Neuron (in vitro differentiated cells): ENCODE measurements around the gene CDKN2B.

ENCODE experiments used
- H2AFZ ChIP-seq: one replicate; pipeline ENCODE4 v1.6.1; 2013; ENCODE audit warnings: low read depth, mild to moderate bottlenecking, inconsistent platforms, low read length, moderate library complexity
- H3K27me3 ChIP-seq: one replicate; pipeline ENCODE4 v1.6.1; 2013; ENCODE audit warnings: low read length; ENCODE audit not compliant: insufficient read depth
- H3K36me3 ChIP-seq: one replicate; pipeline ENCODE4 v1.6.1; 2013; ENCODE audit warnings: low read length; ENCODE audit not compliant: insufficient read depth
- H3K4me1 ChIP-seq: one replicate; pipeline ENCODE4 v1.6.1; 2013; ENCODE audit warnings: low read length; ENCODE audit not compliant: insufficient read depth
- H3K4me3 ChIP-seq: 2 replicates; pipeline ENCODE4 v1.5.1; 2013; ENCODE audit warnings: mild to moderate bottlenecking, low read length, moderate library complexity
- H3K9me3 ChIP-seq: one replicate; pipeline ENCODE4 v1.6.1; 2013; ENCODE audit warnings: low read length

CDKN2B gene

GRCh38 chr9:22029231-22029630 is 20.1 kb upstream of the CDKN2B start:
- H3K36me3 ChIP-seq = no peaks in the 10 kb centered on the region
- H3K4me3 ChIP-seq = no peak overlapping the region
- H3K27me3 ChIP-seq = no peaks in the 10 kb centered on the region
- no peak overlapping the region for H2AFZ ChIP-seq
- peaks cover 5% of the 10 kb centered on the region for H3K4me1 ChIP-seq
- H3K9me3 ChIP-seq = no peaks in the 10 kb centered on the region

- H3K4me1 ChIP-seq = peaks cover 5% of the 10 kb centered on the region
- no peak overlapping the region for H2AFZ ChIP-seq
- H3K4me3 ChIP-seq = no peak overlapping the region
- no peaks in the 10 kb centered on the region for H3K9me3 ChIP-seq
- H3K27me3 ChIP-seq = no peaks in the 10 kb centered on the region
- no peaks in the 10 kb centered on the region for H3K36me3 ChIP-seq
Observed at GRCh38 chr9:22028394-22028793, 19.3 kb upstream of the CDKN2B start.

- no peaks in the 10 kb centered on the region for H3K36me3 ChIP-seq
- no peak overlapping the region for H2AFZ ChIP-seq
- no peaks in the 10 kb centered on the region for H3K9me3 ChIP-seq
- H3K4me1 ChIP-seq = peaks cover 5% of the 10 kb centered on the region
- no peaks in the 10 kb centered on the region for H3K27me3 ChIP-seq
- no peak overlapping the region for H3K4me3 ChIP-seq
Observed at GRCh38 chr9:22026696-22027095, 17.6 kb upstream of the CDKN2B start.

DNA sequence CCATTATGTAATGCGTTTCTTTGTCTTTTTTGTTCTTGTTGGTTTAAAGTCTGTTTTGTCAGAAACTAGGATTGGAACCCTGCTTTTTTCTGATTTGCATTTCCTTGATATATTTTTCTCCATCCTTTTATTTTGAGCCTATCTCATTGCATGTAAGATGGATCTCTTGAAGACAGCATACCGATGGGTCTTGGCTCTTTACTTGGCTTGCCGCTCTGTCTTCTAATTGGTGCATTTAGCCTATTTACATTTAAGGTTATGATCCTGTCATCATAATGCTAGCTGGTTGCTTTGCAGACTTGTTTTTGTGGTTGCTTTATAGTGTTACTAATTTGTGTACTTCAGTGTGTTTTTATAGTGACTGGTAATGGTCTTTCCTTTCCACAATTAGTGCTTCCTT is 13.3 kb upstream of the CDKN2B start:
- Histone ChIP-seq H3K9me3 (no peaks in the 10 kb centered on the region), H3K36me3 (no peaks in the 10 kb centered on the region), H3K27me3 (no peaks in the 10 kb centered on the region), H3K4me1 (no peaks in the 10 kb centered on the region), H2AFZ (no peak overlapping the region), H3K4me3 (no peak overlapping the region)

GRCh38 chr9:22010866-22011625 is 1.9 kb upstream of the CDKN2B start:
- H3K9me3 ChIP-seq = no peaks in the 10 kb centered on the region
- peaks cover 4% of the 10 kb centered on the region for H3K4me1 ChIP-seq
- H2AFZ ChIP-seq = no peak overlapping the region
- no peak overlapping the region for H3K4me3 ChIP-seq
- peaks cover 15% of the 10 kb centered on the region for H3K27me3 ChIP-seq
- H3K36me3 ChIP-seq = no peaks in the 10 kb centered on the region

- H3K36me3 ChIP-seq = no peaks in the 10 kb centered on the region
- H2AFZ ChIP-seq = peak overlapping the region; percentile 89
- H3K9me3 ChIP-seq = no peaks in the 10 kb centered on the region
- peaks cover 4% of the 10 kb centered on the region for H3K4me1 ChIP-seq
- H3K4me3 ChIP-seq = peak overlapping the region; percentile 57
- peaks cover 30% of the 10 kb centered on the region for H3K27me3 ChIP-seq
Observed at GRCh38 chr9:22009506-22009867, 382 bp upstream of the CDKN2B start.

DNA sequence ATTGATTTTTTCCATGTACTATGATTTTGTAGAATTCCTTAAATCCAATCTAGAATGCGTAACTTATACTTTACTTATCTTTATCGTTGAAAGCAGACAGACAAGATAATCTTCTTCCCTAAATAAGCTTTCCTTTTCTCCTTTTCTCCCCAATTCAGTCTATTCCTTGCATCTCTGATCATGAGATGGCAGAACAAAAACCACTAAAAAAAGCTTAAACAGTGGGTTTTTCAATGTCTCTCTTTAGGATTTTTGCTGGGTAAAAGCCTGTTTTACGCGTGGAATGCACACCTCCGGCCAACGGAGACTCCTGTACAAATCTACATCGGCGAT is 755 bp downstream of the CDKN2B start:
- peaks cover 40% of the 10 kb centered on the region for H3K27me3 ChIP-seq
- no peaks in the 10 kb centered on the region for H3K9me3 ChIP-seq
- H3K4me3 ChIP-seq = peak overlapping the region; percentile 57
- H3K36me3 ChIP-seq = no peaks in the 10 kb centered on the region
- H2AFZ ChIP-seq = peak overlapping the region; percentile 89
- peaks cover 4% of the 10 kb centered on the region for H3K4me1 ChIP-seq

DNA sequence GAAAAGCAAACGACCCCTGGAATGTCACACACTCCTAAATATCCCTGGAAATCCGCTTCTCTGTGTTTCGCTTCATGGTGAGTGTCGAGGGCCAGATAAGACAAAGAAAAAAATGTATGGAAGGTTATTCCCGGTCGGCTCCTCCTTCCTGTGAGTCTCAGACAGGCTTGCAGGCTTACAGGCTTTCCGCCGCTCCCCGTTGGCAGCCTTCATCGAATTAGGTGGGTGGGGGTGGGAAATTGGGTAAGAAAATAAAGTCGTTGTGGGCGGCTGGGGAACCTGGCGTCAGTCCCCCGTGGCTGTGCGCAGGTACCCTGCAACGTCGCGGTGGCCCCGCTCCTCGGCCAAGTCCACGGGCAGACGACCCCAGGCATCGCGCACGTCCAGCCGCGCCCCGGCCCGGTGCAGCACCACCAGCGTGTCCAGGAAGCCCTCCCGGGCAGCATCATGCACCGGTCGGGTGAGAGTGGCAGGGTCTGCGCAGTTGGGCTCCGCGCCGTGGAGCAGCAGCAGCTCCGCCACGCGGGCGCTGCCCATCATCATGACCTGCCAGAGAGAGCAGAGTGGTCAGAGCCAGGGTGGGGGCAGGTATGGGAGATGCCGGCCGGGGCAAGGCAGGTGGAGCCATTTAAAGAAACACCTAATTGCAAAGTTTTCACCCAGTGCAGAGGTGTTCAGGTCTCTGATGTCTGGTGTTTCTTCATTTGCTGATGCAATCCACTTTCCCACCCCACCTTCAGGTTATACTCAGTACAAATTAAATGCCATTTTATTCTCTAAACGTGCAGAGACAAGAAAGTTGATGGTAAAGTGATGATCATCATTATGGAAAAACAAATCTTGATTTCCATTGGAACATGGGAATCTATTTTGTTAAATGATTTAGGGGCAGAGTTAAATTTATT is 3.2 kb downstream of the CDKN2B start:
- peaks cover 47% of the 10 kb centered on the region for H3K27me3 ChIP-seq
- no peak overlapping the region for H3K4me3 ChIP-seq
- H3K4me1 ChIP-seq = peaks cover 4% of the 10 kb centered on the region
- H3K36me3 ChIP-seq = no peaks in the 10 kb centered on the region
- no peak overlapping the region for H2AFZ ChIP-seq
- H3K9me3 ChIP-seq = no peaks in the 10 kb centered on the region

- Histone ChIP-seq H3K27me3 (peaks cover 50% of the 10 kb centered on the region), H2AFZ (no peak overlapping the region), H3K4me3 (no peak overlapping the region)
Observed at GRCh38 chr9:22005021-22005701, 3.9 kb downstream of the CDKN2B start.

DNA sequence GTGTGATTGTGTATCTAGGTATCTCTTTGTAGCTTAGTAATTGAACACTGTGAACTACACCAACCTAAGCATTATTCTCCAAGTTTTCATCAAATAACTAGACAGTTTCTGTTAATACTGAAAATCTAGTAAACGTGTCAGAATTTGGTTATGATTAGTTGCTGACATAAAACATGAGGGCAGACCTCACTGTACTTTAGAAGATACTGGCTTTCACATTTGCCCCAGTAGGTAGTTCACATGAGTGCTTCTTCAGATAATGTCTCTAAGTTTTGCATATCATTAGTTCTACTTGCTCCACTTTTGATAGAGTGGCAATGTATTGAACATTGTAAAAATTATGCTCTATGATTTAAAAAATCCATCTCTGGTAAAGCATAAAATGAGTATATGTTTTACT is 7.1 kb downstream of the CDKN2B start:
- H2AFZ ChIP-seq = no peak overlapping the region
- H3K4me1 ChIP-seq = no peaks in the 10 kb centered on the region
- H3K27me3 ChIP-seq = peaks cover 67% of the 10 kb centered on the region
- H3K9me3 ChIP-seq = no peaks in the 10 kb centered on the region
- no peak overlapping the region for H3K4me3 ChIP-seq
- no peaks in the 10 kb centered on the region for H3K36me3 ChIP-seq

More at GRCh38 chr9:22005021-22005701, 3.9 kb downstream of the CDKN2B start:
- no peaks in the 10 kb centered on the region for H3K36me3 ChIP-seq
- peaks cover 4% of the 10 kb centered on the region for H3K4me1 ChIP-seq
- H3K9me3 ChIP-seq = no peaks in the 10 kb centered on the region

DNA sequence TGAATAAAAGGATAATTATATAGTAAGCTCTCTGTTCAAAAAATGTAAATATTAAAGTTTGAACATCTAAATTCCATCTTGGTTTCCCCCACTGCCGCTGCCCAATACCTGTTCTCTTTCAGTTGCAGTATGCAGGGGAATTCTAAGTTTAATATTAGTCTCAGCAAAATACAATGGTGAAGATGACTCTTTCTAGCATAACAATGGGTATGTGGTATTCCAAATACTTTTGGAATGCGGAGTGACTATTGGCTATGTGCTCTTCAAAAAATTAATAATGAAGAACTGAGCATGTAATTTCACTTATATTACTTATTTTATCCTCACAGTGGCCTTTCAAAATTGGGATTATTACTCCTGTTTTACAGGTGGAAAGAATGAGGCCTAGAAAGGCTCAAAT is 11.1 kb downstream of the CDKN2B start:
- no peaks in the 10 kb centered on the region for H3K9me3 ChIP-seq
- H3K27me3 ChIP-seq = peaks cover 72% of the 10 kb centered on the region
- peaks cover 21% of the 10 kb centered on the region for H3K4me1 ChIP-seq
- H2AFZ ChIP-seq = no peak overlapping the region
- no peak overlapping the region for H3K4me3 ChIP-seq
- H3K36me3 ChIP-seq = no peaks in the 10 kb centered on the region

DNA sequence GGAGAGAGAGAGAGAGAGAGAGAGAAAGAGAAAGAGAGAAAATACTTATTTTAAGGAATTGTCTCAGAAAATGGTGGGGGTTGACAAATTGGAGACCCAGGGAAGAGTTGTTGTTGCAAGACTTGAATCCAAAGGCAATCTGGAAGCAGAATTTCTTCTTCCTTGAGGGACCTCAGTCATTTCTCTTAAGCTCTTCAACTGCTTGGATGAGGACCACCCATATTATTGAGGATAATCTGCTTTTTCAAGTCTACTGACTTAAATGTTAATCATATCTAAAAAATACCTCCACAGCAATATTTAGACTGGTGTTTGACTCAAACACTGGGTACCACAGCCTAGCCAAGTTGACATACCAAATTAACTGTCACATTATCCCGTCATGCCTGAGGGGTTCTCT is 11.6 kb downstream of the CDKN2B start:
- peaks cover 70% of the 10 kb centered on the region for H3K27me3 ChIP-seq
- no peak overlapping the region for H3K4me3 ChIP-seq
- H3K4me1 ChIP-seq = peaks cover 21% of the 10 kb centered on the region
- H3K36me3 ChIP-seq = no peaks in the 10 kb centered on the region
- no peaks in the 10 kb centered on the region for H3K9me3 ChIP-seq
- no peak overlapping the region for H2AFZ ChIP-seq

DNA sequence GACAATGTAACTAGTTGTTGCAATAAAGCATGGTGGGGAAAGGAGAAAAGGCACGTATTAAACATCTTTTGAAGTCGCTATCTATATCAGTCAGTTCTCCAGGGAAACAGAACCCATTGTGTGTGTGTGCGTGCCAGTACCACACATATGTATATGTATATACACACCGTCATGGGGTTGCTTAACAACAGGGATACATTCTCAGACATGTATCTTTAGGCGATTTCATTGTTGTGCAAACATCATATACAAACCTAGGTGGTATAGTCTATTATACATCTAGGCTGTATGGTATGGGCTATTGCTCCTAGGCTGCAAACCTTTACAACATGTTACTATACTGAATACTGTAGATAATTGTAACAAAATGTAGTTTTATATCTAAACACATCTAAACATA is 12.2 kb downstream of the CDKN2B start:
- no peak overlapping the region for H2AFZ ChIP-seq
- H3K9me3 ChIP-seq = no peaks in the 10 kb centered on the region
- H3K4me3 ChIP-seq = no peak overlapping the region
- no peaks in the 10 kb centered on the region for H3K36me3 ChIP-seq
- peaks cover 21% of the 10 kb centered on the region for H3K4me1 ChIP-seq
- H3K27me3 ChIP-seq = peaks cover 72% of the 10 kb centered on the region
